ENCODE results near the gene CALR.

DNA sequence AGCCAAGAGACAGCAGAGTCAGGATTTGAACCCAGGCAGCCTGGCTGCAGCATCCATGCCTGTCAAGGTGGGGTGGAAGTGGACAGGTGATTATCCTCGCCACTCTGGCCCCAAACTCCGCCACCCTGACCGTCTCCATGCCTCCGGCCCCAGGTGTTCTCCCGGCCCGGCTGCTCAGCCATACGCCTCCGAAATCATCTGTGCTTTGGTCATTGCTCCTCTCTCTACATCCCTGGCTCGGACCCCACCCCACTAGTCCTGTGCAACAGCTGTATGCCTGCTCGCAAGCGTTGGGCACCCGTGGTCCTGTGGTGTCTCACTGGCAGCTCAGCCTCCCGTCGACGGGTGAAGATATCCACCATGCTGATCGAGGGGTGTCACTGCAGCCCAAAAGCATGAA lies 34.8 kb downstream of the CALR start:
- TF ChIP-seq, protein P1, sequence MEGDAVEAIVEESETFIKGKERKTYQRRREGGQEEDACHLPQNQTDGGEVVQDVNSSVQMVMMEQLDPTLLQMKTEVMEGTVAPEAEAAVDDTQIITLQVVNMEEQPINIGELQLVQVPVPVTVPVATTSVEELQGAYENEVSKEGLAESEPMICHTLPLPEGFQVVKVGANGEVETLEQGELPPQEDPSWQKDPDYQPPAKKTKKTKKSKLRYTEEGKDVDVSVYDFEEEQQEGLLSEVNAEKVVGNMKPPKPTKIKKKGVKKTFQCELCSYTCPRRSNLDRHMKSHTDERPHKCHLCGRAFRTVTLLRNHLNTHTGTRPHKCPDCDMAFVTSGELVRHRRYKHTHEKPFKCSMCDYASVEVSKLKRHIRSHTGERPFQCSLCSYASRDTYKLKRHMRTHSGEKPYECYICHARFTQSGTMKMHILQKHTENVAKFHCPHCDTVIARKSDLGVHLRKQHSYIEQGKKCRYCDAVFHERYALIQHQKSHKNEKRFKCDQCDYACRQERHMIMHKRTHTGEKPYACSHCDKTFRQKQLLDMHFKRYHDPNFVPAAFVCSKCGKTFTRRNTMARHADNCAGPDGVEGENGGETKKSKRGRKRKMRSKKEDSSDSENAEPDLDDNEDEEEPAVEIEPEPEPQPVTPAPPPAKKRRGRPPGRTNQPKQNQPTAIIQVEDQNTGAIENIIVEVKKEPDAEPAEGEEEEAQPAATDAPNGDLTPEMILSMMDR (conservative IDR thresholded peaks at IDR 0.05) = no peak
- no peak for TF ChIP-seq EZH2 (IDR thresholded peaks at IDR 0.05; ENCODE audit: low read depth)

Data from PC-9 (cell line).